GM21528 (cell line): ENCODE data around the gene RAD17.
"Not testable (repeated sequence)": the region's sequence is repeated elsewhere in the genome, so short reads cannot be mapped to it uniquely, and the experiment has no call there.

Experiments
- ATAC-seq: cut with Tn5 transposase; IDR thresholded peaks from one replicate; pipeline ENCODE4 v1.9.1; 2021; ENCODE audit warnings: mild to moderate bottlenecking, moderate library complexity; ENCODE audit not compliant: unreplicated experiment, low FRiP score

Gene RAD17, protein sequence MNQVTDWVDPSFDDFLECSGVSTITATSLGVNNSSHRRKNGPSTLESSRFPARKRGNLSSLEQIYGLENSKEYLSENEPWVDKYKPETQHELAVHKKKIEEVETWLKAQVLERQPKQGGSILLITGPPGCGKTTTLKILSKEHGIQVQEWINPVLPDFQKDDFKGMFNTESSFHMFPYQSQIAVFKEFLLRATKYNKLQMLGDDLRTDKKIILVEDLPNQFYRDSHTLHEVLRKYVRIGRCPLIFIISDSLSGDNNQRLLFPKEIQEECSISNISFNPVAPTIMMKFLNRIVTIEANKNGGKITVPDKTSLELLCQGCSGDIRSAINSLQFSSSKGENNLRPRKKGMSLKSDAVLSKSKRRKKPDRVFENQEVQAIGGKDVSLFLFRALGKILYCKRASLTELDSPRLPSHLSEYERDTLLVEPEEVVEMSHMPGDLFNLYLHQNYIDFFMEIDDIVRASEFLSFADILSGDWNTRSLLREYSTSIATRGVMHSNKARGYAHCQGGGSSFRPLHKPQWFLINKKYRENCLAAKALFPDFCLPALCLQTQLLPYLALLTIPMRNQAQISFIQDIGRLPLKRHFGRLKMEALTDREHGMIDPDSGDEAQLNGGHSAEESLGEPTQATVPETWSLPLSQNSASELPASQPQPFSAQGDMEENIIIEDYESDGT

DNA sequence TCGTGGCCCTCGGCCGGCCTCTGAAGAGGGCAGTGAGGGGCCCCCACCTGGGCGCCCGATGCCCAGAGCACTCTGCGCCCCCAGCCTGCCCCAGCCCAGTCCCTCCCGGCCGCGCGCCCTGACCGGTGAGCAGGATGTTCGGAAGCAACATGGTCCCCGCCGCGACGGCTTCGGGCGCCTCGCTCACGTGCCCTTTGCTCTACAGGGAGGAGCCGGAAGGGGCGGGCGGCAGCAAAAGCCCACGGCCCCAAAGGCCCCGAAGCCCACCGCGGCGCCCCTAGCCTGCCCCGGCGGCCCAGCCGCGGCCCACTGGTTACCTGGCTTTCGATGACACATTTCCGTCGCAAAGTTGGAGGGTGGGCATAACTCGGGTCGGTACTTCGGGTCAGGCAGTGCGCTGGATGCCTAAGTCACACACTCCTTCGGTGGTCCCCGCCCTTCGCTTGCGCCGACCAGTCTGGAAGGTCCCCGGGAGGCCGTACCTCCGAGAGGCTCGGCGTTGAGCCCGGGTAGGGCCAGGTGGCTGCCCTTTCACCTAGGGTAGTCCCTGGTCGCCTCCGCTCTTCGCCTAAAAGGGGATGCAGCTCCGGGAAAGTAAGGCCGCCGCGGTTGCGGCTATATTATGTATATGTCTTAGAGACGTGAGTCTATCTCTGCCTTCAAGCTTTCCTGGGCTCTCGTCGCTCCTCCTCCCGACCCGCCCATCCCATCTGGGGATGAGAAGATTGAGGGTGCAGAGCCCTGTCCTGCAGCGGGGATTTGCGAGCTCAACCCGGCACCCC is at the start of gene RAD17, which contains the start of the genes AK6 and TAF9:
TSS of gene RAD17 (plus strand) at position 479 of the 782 bp plus-strand sequence. CDS start 2,391 bp downstream, outside the sequence.
TSS of gene AK6 (minus strand) at position 181 of the 782 bp plus-strand sequence. CDS start at position 151, 30 bp downstream.
TSS of gene TAF9 (minus strand) at position 181 of the 782 bp plus-strand sequence. CDS start 3,783 bp downstream, outside the sequence.
- ATAC-seq = peak; percentile 92

DNA sequence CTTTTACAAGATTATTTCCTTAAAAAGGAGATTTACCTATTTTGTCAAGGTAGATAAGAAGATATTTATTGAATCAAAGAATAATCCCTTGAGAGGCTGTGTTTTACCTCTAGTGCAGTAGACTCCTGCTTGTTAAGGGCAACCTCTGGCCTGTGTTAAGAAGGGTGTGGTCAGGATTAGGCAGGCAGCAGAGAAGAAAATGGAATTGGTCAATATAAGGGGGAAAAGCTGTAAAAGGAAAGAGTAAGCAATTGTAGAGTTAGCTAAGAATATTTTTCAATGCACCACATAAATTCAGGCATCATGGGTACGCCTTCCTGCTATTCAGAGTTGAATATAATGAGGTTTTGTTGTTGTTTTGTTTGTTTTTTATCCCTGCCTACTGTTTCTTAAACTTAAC is 43.3 kb upstream of the RAD17 start:
- ATAC-seq = no peak

DNA sequence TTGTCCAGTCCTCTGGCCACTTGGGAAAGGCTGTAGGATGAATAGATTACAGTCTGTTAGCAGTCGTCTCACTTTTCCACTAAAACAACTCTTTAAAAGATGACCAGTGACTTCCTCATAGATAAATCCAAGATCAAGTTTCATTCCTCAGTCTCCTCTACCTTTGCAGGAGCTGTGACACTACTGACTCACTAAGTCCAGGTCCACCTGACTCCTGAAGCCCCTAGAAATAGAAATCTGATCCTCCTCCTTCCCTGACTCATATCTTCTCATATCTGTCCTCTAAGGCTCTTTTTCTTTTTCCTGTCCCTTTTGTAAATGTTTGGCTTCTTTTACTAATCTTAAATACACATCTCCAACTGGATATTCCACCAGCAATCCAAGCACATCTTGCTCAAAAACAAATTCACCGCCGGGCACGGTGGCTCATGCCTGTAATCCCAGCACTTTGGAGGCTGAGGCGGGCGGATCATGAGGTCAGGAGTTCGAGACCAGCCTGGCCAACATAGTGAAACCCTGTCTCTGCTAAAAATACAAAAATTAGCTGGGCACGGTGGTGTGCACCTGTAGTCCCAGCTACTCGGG is 39.6 kb upstream of the RAD17 start:
- ATAC-seq = no peak

DNA sequence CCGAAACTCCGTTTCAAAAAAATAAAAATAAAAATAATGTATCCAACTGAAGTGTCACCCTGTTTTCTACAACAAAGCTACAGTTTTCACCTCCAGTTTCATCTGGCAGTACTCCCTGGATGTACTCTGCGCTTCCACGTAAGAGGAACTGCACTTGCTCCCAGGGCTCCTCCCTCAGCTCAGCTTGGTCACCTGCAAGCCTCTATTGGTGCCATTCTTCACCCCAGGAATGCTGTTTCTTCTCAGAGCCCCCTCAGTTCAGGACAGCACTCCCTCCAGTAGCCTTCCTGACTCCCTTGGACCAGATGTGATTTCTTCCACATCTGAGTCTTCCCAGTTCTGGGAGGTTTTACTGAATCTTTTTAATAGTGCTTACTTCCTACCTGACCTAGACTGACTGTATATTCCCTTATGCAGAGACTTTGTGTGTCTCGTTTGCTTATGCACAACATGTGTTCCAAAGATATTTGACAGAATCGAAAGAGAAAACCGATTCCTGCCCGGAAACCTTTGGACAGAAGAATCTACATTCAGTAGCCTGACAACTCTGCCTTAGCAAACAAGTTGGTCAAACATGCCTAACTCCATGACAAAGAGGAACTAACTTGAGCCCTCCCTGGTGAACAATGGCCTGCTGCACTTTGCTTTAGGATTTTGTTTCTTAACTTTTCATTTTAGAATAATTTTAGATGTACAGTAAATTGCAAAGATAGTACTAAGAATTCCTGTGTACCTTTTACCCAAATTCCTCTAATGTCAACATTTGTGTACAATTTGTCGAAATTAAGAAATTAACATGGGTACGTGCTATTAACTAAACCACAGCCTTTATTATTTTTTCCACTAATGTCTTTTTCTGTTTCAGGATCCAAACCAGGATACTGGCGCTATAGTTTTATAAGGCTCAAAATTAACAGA is 37.8 kb upstream of the RAD17 start:
- no peak for ATAC-seq

DNA sequence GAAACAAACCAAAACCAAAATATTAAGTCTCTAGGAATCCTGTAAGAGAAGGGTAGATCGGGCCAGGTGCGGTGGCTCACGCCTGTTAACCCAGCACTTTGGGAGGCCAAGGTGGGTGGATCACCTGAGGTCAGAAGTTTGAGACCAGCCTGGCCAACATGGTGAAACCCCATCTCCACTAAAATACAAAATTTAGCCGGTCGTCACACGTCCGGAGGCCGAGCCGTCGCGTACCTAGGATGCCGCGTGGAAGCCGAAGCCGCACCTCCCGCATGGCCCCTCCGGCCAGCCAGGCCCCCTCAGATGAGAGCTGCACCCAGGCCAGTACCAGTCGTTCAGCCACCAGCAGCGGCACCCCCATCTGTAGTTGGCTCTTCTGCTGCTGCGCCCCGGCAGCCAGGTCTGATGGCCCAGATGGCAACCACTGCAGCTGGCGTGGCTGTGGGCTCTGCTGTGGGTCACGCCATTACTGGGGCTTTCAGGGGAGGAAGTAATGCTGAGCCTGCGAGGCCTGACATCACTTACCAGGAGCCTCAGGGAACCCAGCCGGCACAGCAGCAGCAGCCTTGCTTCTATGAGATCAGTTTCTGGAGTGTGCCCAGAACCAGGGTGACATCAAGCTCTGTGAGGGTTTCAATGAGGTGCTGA is 35.8 kb upstream of the RAD17 start:
- ATAC-seq = not testable (repeated sequence)

DNA sequence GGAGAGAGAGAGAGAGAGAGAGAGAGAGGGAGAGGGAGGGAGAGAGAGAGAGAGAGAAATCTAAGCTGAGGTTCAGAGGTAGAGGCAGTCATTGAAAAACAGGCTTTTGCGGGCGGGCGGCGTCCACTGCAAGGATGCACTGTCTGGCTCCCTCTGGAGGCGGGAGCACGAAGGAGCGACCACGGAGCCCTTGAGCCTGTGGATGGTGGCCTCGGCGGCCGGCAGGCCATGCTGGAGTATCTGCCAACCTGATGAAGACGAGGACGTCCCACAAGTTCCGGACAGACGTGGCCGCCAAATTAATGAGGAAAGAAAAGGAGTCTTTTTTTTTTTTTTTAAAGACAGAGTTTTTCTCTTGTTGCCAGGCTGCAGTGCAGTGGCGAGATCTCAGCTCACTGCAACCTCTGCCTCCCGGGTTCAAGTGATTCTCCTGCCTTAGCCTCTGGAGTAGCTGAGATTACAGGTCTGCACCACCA is 34.8 kb upstream of the RAD17 start:
- no peak for ATAC-seq

DNA sequence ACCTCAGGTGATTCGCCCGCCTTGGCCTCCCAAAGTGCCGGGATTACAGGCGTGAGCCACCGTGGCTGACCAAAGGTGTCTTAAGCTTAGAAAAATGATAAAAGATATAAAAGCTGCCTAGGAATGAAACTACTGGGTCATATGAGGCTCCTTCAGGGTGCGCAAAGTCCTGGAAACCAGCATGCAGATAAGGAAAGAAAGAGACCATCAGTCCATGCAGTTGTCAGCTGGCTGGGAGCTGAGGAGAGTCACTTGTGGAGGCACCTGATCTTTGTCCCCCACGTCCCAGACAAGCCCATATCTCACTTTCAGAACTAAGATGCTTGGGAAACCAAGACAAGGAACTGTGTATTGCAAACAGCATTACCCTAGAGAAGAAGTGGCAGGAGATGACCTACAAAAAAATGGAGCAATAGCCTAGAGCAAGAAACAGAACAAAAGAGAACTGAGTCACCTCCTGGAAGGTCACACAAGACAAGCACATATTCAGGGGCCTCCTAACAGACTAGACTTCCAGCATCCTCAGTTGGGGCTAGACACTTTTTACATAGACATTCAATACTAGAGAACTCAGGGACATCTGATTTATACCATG is 34.2 kb upstream of the RAD17 start:
- ATAC-seq = no peak

DNA sequence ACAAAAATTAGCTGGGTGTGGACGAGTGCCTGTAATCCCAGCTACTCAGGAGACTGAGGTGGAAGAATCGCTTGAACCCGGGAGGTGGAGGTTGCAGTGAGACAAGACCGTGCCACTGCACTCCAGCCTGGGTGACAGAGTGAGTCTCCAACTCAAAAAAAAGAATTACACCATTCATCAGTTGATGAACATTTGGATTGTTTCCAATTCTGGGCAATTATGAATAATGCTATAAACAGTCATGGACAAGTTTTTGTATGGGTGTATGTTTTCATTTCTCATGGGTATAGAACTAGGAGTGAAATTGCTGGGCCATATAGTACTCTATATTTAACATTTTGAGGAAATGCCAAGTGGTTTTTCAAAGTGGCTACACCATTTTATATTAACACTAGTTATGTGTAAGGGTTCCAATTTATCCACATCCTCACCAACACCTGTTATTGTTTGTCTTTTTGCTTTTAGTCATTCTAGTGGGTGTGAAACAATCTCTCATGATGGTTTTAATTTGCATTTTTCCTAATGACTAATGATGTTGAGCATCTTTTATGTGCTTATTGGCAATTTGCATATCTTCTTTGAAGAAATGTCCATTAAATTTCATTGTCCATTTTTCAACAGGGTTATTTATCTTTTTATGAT is 28.0 kb upstream of the RAD17 start:
- ATAC-seq = no peak

DNA sequence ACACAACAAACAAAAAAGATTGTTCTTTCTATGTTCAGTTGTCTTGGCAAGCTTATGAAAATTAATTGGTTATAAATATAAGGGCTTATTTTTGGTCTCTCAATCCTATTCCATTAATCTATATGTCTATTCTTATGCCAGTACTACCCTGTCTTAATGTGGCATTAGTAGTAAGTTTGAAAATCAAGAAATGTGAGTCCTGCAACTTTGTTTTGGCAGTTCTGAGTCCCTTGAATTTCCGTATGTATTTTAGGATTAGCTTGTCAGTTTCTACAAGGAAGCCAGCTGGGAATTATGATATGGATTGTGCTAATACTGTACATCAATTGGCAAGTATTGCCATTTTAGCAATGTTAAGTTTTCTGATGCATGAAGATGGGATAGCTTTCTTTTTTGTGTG is 26.5 kb upstream of the RAD17 start:
- no peak for ATAC-seq

DNA sequence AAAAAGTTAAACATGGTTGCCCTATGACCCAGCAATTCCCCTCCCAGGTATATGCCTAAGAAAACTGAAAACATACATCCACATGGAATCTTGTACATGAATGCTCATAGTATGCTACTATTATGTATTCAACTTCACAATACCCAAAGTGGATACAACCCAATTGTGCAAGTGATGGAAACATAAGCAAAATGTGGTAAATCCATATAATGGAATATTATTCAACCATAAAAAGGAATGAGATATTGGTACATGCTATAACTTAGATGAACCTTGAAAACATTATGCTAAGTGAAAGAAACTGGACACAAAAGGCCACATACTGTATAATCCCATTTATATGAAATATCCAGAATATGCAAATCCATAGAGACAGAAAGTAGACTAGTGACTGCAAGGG is 19.0 kb upstream of the RAD17 start:
- no peak for ATAC-seq

DNA sequence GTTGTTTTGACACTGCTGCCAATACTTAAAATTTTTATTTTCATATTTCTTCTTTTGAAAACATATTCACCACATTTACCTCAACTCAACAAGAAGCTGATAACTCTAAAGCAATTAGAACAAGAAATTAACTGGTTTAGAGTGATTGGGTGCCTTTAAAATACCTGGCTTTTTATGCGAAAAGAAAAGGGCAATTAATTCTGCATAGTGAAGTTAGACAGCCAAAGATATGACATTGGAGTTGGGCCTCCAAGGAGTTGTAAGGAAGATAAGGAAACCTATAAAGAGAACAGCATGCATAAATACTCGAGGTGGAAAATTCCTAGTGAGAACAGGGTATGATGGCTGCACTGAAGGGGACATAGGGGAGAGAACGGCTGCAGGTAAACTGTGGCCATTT is 9.9 kb upstream of the RAD17 start:
- ATAC-seq = no peak

DNA sequence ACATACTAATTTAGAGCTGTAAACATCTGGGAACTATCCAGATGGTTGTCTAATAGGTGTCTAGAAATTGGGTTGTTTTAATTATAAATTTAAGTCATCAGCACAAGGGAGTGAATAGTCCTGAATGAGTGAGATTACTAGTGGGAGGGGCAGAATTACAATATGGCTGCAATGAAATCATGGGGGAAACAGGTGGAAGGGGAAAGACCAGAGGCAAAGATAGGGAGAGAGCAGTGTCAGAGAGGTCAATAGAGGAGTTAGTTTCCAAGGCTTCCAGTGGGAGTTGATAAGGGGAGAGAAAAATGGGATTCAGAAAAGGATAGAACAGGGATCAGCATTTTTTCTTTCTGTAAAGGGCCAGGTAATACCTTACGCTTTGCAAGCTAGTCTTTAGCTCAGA is 9.2 kb upstream of the RAD17 start:
- ATAC-seq = no peak

DNA sequence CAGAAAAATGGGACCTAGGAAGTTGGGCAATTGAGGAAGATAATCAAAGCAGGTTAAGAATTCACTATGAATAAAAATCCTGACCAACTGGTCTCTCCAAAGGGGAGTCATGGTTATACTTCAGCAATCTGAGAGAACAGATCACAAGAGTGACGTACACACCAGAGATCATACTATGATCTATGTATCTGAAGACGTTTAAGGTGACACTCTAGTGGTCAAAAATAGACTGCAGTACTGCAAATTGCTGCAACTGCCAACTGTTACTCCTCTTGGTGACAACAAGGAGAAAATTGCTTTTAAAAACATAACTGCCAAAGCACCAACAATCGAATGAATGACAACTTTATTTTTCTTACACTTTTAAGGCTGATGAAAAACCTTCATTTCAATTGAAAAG is 5.2 kb upstream of the RAD17 start:
- no peak for ATAC-seq

DNA sequence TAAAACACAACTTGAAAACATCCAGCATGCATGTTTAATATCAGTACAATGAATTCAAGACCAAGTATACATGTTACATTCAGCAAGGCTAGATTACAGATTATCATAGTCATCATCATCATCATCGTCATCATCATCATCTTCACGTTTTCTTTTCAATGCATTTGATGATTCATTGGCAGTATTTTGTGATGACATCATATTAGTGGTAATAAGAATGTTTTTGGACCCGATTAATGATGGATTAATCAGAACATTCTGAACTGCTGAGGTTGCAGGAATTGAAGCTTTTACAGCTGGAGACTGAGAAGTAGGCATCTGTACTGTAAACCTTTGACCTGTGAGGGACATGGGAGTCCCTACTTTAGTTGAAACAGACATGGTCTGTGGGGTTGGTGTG is 4.8 kb upstream of the RAD17 start:
- ATAC-seq = no peak

DNA sequence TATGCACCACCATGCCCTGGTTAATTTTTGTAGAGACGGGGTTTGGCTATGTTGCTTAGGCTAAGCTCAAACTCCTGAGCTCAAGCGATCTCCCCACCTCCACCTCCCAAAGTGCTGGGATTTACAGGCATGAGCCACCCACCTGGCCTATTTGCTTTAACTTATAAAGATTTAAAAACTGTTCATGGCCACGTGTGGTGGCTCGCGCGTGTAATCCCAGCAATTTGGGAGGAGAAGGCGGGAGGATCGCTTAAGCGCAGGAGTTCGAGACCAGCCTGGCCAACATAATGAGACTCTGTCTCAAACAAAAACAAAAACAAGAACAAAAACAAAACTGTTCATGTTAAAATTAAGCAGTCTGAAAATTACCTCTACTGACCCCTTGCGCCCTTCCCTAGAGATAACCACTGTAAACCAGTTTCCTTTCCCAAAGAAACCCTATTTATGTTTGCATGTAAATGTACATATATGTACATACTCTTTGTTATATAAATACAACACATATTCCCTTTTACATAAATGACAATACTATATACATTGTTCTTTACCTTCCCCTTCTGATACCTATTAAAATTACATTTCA is 1.8 kb upstream of the RAD17 start:
- no peak for ATAC-seq

DNA sequence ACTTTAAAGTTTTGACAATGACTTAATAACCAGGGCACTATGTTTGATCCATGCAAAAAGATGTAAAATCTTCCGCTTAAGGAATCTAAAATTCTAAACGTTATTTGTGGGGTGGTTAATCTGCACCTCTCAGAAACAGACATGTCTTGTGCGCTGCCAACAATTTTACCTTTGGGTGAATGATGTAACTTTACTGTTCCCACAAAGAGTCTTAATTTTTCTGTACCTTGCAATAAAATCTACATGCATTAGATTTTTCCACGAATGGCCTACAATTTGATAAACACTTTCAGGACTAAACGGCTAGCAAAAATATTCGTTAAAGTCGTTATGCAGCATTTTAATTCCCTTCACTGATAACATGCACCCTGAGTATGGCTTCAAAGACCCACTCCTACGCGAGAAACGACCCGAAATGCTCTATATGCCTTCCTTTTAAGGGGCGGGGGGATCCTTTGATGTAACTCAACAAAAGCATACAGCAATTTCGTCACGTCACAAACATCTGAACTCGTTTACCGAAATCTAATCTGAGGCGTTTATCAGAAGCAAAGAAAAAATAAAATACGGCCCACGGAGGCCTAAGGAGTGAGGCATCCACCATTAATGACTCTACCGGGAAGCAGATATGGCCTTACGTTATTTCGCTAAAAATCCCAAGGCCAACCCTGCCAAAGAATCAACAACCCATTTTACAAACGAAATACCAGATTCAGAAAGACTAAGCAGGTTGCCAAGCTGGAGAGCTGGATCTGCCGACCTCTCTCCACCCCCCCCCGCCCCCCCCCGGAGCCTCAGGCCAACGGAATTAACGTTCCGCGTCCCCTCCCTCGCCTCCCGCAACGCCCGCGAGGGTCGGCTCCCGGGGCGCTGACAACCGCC is 919 bp upstream of the RAD17 start:
- ATAC-seq = no peak

DNA sequence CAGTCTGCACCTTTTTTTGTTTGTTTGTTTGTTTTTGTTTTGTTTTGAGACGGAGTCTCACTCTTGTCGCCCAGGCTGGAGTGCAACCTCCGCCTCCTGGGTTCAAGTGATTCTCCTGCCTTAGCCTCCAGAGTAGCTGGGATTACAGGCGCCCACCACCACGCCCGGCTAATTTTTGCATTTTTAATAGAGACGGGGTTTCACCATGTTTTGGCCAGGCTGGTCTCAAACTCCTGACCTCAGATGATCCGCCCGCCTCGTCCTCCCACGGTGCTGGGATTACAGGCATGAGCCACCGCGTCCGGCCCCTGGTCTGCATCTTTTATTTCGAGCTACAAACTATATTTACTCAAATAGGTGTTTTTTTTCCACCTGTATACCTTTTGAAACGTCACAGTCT is 717 bp downstream of the RAD17 start:
- ATAC-seq = not testable (repeated sequence)
